GM12878 (cell line): ENCODE results near the gene EXOSC10. TPM values are rescaled to one million over a fixed set of nuclear protein-coding genes. Genes with fewer than 3 reads are reported as not detected.
"Not testable (repeated sequence)": the region's sequence is repeated elsewhere in the genome, so short reads cannot be mapped to it uniquely, and the experiment has no call there.

Source experiments
- ATAC-seq: fragments of 200-7000 bp; cut with Tn5 transposase; 3 replicates; pipeline ENCODE4 v1.9.1; 2020; ENCODE audit warnings: mild to moderate bottlenecking, moderate library complexity
- BruUV-seq: library from RNA; stranded (reverse); fragments of 400-500 nt; replicated peaks from 2 replicates; lab custom pipeline; 2021; lab: Mats Ljungman, UMichigan
- CTCF ChIA-PET: fragments of 300-600 bp; sonication (Branson Sonifier 250); formaldehyde crosslinking; extraction: SDS; loops from one replicate; lab custom pipeline; 2021; ENCODE audit warnings: inconsistent platforms; lab: Yijun Ruan, JAX
- POLR2A ChIA-PET: fragments of 350-600 bp; formaldehyde crosslinking; extraction: SDS; loops from one replicate; lab custom pipeline; 2021; ENCODE audit warnings: inconsistent platforms; lab: Charles Lee
- RAD21 ChIA-PET: fragments of 300-600 bp; sonication (Branson Sonifier 250); formaldehyde crosslinking; loops from one replicate; lab custom pipeline; 2023; ENCODE audit warnings: antibody characterized with exemption; ENCODE audit not compliant: unreplicated experiment; lab: Charles Lee
- SMC1A ChIA-PET: fragments of 300-600 bp; sonication (Branson Sonifier 250); formaldehyde crosslinking; loops from one replicate; lab custom pipeline; 2023; ENCODE audit not compliant: unreplicated experiment, uncharacterized antibody; lab: Charles Lee
- DNase-seq: peaks from one replicate; pipeline ENCODE4 v3.0.0-alpha.2; 2011; ENCODE audit warnings: low read depth, low spot score
- FAIRE-seq: peaks from 3 replicates; lab custom pipeline; 2011; peaks lifted over from hg19 to GRCh38; lab: Jason Lieb, UNC
- H2AFZ ChIP-seq: 2 replicates; pipeline ENCODE4 v1.6.0; 2011; ENCODE audit warnings: low read depth, low read length, control low read depth; ENCODE audit not compliant: control insufficient read depth
- H3K27ac ChIP-seq: 2 replicates; pipeline ENCODE4 v1.5.1; 2011; ENCODE audit warnings: control low read depth; ENCODE audit not compliant: control insufficient read depth, insufficient read depth
- H3K27me3 ChIP-seq, 2 experiments: replicated peaks in 1 of 2; 2 replicates each; pipeline versions ENCODE4 v1.6.0 to v1.6.1; 2011; ENCODE audit warnings: low read length in 1 of 2; ENCODE audit not compliant: control insufficient read depth in 2 of 2, insufficient read depth in 2 of 2
- H3K36me3 ChIP-seq, 2 experiments: 2 replicates each; pipeline ENCODE4 v1.5.1; 2011; ENCODE audit warnings: low read length in 1 of 2; ENCODE audit not compliant: control insufficient read depth in 2 of 2, insufficient read depth in 2 of 2
- H3K4me1 ChIP-seq: 2 replicates; pipeline ENCODE4 v1.6.1; 2011; ENCODE audit warnings: mild to moderate bottlenecking, low read length, moderate library complexity, mixed read lengths; ENCODE audit not compliant: control insufficient read depth, insufficient read depth
- H3K4me2 ChIP-seq: 2 replicates; pipeline ENCODE4 v1.6.0; 2011; ENCODE audit warnings: control low read depth; ENCODE audit not compliant: control insufficient read depth, insufficient read depth
- H3K4me3 ChIP-seq: fragments of 200-600 bp; sonication (generic); 2 replicates; pipeline ENCODE4 v1.5.1; 2016
- H3K79me2 ChIP-seq: 2 replicates; pipeline ENCODE4 v1.6.0; 2011; ENCODE audit warnings: low read length; ENCODE audit not compliant: control insufficient read depth, insufficient read depth
- H3K9ac ChIP-seq: 2 replicates; pipeline ENCODE4 v1.8.0; 2011; ENCODE audit warnings: low read length, control low read depth, mixed read lengths; ENCODE audit not compliant: control insufficient read depth, insufficient read depth
- H3K9me3 ChIP-seq: replicated peaks from 3 replicates; pipeline ENCODE4 v1.5.1; 2011; ENCODE audit warnings: mild to moderate bottlenecking, low read length; ENCODE audit not compliant: control insufficient read depth, insufficient read depth
- H4K20me1 ChIP-seq: 2 replicates; pipeline ENCODE4 v1.6.0; 2011; ENCODE audit not compliant: control insufficient read depth, insufficient read depth
- EZH2 ChIP-seq: IDR thresholded peaks from 2 replicates; pipeline ENCODE4 v1.6.1; 2012; ENCODE audit warnings: low read depth, mild to moderate bottlenecking, control low read depth, inconsistent platforms, low read length, borderline replicate concordance; ENCODE audit not compliant: control insufficient read depth
- FOS ChIP-seq: IDR thresholded peaks from 3 replicates; pipeline ENCODE4 v1.6.1; 2011; ENCODE audit warnings: borderline replicate concordance; ENCODE audit not compliant: insufficient read length; ENCODE audit errors: extremely low read depth
- IRF4 ChIP-seq: IDR thresholded peaks from 2 replicates; pipeline ENCODE4 v1.6.1; 2011; ENCODE audit warnings: low read depth, low read length
- KAT2A ChIP-seq: conservative IDR thresholded peaks from 2 replicates; pipeline ENCODE4 v1.6.1; 2011; ENCODE audit warnings: low read depth, low read length; ENCODE audit not compliant: control insufficient read depth
- LARP7 ChIP-seq: fragments of 450-650 bp; IDR thresholded peaks from 2 replicates; pipeline ENCODE4 v1.6.1; 2017; ENCODE audit warnings: mild to moderate bottlenecking
- MTA2 ChIP-seq: fragments of 450-650 bp; IDR thresholded peaks from 2 replicates; pipeline ENCODE4 v1.6.1; 2016; ENCODE audit warnings: low read depth, mild to moderate bottlenecking, moderate library complexity
- NFXL1 ChIP-seq: fragments of 450-650 bp; IDR thresholded peaks from 2 replicates; pipeline ENCODE4 v1.6.1; 2017; ENCODE audit warnings: antibody characterized with exemption, mild to moderate bottlenecking, borderline replicate concordance
- NR2F1 ChIP-seq: fragments of 450-650 bp; conservative IDR thresholded peaks from 2 replicates; pipeline ENCODE4 v1.6.1; 2017; ENCODE audit warnings: mild to moderate bottlenecking
- WRNIP1 ChIP-seq: IDR thresholded peaks from 2 replicates; pipeline ENCODE4 v1.6.1; 2011; ENCODE audit warnings: low read depth, low read length, improper control_type of control experiment, borderline replicate concordance
- ZNF207 ChIP-seq: fragments of 450-650 bp; IDR thresholded peaks from 2 replicates; pipeline ENCODE4 v1.6.1; 2014; ENCODE audit warnings: antibody characterized with exemption, mild to moderate bottlenecking, borderline replicate concordance
- WGBS: methylation state at CpG from one replicate; pipeline ENCODE4 v1.1.6; 2016; ENCODE audit warnings: low lambda C conversion rate; ENCODE audit not compliant: insufficient replicate concordance, insufficient coverage; ENCODE audit errors: missing lambda C conversion rate; 5-methylcytosine and 5-hydroxymethylcytosine counted together
- in situ Hi-C: fragments of 300-500 bp; cut with MboI; formaldehyde crosslinking; loops from 9 replicates; pipeline ENCODE4 v1.14.3; 2018; ENCODE audit warnings: mixed read lengths
- intact Hi-C: fragments of 100-400 bp; cut with micrococcal nuclease; formaldehyde crosslinking; loops from one replicate; pipeline ENCODE4 v1.14.2; 2022; ENCODE audit not compliant: unreplicated experiment
- polyA plus RNA-seq, 11 experiments: library from polyadenylated mRNA; depleted of rRNA in 4 of 11; unstranded in 6 of 11; stranded (reverse) in 5 of 11; fragments of >200 nt; fragmentation: Nextera tagmentation in 4 of 11; fragmentation: Illumina TruSeq in 1 of 11; extraction: Ambion mirVana in 4 of 11; extraction: Trizol in 1 of 11; gene quantifications; 1 replicate in 1 of 11; 2 replicates in 10 of 11; pipeline versions ENCODE4 v1.2.1 to v1.2.3, GENCODE V29; 2011 to 2016; ENCODE audit warnings: inconsistent platforms in 2 of 11, missing spikeins in 2 of 11, low read depth in 1 of 11
- total RNA-seq, 4 experiments: library from RNA; depleted of rRNA in 3 of 4; stranded (reverse); fragments of >200 nt in 3 of 4; fragmentation: Illumina TruSeq in 1 of 4; extraction: Trizol in 1 of 4; gene quantifications; 2 replicates each; pipeline versions ENCODE4 v1.2.1 to v1.2.3, GENCODE V29; 2013 to 2021

The EXOSC10 gene
- total and polyA plus RNA-seq, 10 of the 15 experiments (the other 5 are each of a cell fraction or from before 2014, with no cell fraction given) = 16.2 to 86.5 (median 66.4) TPM

- TF ChIP-seq WRNIP1 (no peak), NR2F1 (no peak), MTA2 (no peak), IRF4 (no peak), LARP7 (no peak), EZH2 (no peak), ZNF207 (no peak), FOS (no peak), NFXL1 (no peak), KAT2A (no peak)
- TF ChIP-seq, all 136 proteins: peak for 0
Measured at GRCh38 chr1:11098931-11099309, 749 bp downstream of the EXOSC10 start (continued).

GRCh38 chr1:11083784-11084183 is 15.9 kb downstream of the EXOSC10 start:
- H3K79me2 ChIP-seq, H3K27me3 ChIP-seq, H3K9ac ChIP-seq, DNase-seq, SMC1A ChIA-PET, intact Hi-C loops, H2AFZ ChIP-seq, in situ Hi-C loops, H4K20me1 ChIP-seq, ATAC-seq, H3K9me3 ChIP-seq, H3K4me3 ChIP-seq, H3K4me2 ChIP-seq, H3K4me1 ChIP-seq, FAIRE-seq, RAD21 ChIA-PET, H3K27ac ChIP-seq, POLR2A ChIA-PET: not testable (repeated sequence)
- 97% methylated on average over 2 of the region's 3 CpGs for WGBS
- CTCF ChIA-PET = interaction anchor here (1.2 kb wide), 1 partner anchor 46 kb away, joined by 4 read pairs; no protein-coding TSS in a partner anchor
- TSS peak; percentile 41 for BruUV-seq
- peaks cover 9 to 25% of the 10 kb centered on the region in 2 experiments for H3K36me3 ChIP-seq
